Stimulated activated CD8-positive, alpha-beta memory T cell treated with anti-CD3 and anti-CD28 coated beads, Interleukin-2, amount 100 ng/mL, for 48 hours (primary cell): ENCODE results near the gene ZNF70.

Source experiments
- DNase-seq, 2 donors: peaks; one replicate each; pipeline ENCODE4 v3.0.0-alpha.2; 2020; ENCODE audit warnings: low read depth in 2 of 2

The ZNF70 gene

DNA sequence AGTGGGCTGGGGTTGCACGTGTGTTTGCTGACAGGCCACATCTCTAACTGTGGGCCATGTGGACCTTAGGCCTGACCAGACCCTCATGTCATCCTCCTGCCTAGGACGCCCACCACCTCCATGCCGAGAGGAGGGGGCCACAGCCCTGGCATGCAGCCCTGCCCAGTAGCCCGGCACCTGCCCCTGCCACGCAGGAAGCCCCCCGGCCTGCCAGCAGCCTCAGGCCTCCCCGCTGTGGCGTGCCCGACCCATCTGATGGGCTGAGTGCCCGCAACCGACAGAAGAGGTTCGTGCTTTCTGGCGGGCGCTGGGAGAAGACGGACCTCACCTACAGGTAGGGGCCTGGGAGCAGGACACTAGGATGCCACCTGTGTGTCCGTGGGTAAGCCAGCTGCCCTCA lies 28.2 kb upstream of the ZNF70 start:
- no peak for DNase-seq

GRCh38 chr22:23778577-23778900 lies 27.6 kb upstream of the ZNF70 start:
- no peak for DNase-seq

DNA sequence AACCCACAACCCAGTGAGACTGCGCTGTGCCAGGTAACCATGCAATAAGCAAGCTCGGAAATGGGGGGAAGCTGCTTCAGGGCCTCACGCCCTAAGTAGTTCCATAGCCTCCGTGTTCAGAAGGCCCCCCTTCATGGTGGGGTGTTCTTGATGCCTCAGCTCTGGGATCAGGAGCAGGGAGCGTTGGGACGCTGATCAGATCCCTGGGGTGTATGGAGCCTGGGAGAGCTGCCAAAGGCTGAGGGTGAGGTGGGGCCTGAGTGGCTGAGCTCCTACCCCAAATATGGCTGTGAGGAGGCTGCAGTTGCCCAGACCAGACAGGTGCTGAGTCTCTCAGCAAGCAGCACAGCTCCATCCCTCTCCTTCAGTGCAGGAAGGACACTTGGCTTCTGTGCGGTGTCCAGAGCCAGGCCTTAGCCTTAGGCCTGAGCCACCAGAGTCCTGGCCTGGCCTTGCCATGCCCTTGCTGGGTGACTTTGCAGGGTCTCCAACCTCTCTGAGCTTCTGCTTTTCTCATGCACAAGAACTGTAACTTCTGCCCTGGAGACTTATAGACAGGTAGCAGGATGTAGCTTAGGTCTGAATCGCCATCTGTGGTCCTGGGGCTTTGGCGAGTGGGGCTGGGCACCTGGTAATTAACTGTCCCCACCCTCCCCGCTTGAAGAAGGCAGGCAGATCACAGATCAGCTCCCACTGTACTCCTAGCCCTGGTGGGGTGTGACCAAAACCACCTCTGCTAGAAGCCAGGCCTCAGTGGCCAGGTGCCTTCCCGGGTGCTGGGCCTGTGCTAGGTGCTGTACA lies 27.1 kb upstream of the ZNF70 start:
- no peak for DNase-seq

GRCh38 chr22:23775779-23776375 lies 25.0 kb upstream of the ZNF70 start:
- no peak for DNase-seq

- no peak for DNase-seq
These were observed 24.1 kb upstream of the ZNF70 start for GRCh38 chr22:23774922-23775436.

- no peak for DNase-seq
These were observed 23.4 kb upstream of the ZNF70 start for GRCh38 chr22:23774114-23774921.

DNA sequence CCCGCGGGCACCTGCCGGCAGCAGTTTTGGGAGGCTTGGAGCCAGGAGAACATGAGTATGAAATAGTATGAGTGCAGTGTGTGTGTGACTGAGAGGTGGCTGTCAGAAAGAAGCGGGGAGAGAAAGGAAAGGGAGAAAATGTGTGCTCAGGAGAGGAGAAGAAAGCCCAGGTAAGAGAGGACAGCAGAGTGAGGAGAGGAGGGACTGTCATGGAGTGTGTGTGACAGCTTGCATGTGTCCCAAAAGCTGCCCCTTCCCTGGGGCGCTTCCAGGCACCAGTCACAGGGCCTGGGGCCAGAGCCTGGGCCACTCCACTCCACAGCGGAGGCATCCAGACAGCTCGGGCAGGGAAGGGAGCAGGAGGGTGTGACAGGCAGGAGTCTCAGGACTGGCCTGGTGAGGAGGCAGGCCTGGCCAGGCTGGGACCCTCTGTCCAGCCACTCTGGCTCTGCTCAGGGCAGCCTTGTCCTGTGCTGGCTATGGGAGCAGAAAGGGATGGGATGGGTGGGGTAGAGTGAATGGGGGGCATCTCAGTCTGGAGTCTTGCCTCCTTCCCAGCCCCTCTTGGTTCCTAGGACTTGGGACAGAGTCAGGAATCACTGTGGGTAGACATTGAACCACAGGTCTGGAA lies 22.7 kb upstream of the ZNF70 start:
- no peak for DNase-seq

DNA sequence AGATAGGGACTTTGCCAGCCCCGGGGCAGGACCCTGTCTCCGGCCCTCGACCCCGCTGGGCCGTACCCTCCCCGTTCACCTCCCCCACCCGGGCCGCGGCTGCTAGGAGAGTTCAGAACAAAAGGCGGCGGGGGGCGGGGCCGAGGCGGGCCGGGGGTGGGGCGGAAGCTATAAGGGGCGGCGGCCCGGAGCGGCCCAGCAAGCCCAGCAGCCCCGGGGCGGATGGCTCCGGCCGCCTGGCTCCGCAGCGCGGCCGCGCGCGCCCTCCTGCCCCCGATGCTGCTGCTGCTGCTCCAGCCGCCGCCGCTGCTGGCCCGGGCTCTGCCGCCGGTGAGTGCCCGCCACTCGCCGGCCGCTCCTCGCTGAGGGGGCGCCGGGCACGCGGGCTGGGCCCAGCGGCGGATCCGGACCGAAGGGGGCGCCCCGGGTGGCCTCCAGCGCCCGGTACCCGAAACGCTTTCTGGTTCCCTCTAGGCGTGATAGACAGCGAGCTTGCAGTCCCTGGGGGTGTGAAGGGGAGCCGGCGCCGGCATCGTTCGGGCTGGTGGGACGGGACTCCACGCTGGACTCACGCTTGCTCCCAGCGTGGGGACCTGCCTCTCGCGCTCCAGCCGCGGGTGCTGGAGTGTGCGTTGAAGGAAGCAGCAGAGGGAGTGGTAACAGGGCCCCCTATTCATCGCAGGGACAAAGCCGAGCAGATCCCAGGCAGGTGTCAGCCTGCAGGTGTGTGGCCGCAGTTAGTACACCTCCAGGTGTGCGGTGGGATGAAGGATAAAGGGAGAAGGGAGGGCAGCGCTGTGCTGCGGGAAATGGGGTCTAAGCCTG lies 21.9 kb upstream of the ZNF70 start, which contains the start of gene MMP11:
Gene MMP11, plus strand, starts transcription at position 201 of the 825 bp plus-strand sequence. Its CDS starts 22 bp downstream, at position 223.
- peak in 1 of 2 donors; percentile 29 for DNase-seq

GRCh38 chr22:23772315-23772648 lies 21.4 kb upstream of the ZNF70 start:
- DNase-seq, result no peak

- no peak for DNase-seq
These were observed 18.5 kb upstream of the ZNF70 start for GRCh38 chr22:23769321-23769965.

- peak; percentile 72 to 74 for DNase-seq
These were observed 17.0 kb upstream of the ZNF70 start, which contains the start of gene CHCHD10 for GRCh38 chr22:23767673-23768548. TSS of gene CHCHD10 (minus strand) at chr22:23767972. CDS start at chr22:23767874, 98 bp downstream.

DNA sequence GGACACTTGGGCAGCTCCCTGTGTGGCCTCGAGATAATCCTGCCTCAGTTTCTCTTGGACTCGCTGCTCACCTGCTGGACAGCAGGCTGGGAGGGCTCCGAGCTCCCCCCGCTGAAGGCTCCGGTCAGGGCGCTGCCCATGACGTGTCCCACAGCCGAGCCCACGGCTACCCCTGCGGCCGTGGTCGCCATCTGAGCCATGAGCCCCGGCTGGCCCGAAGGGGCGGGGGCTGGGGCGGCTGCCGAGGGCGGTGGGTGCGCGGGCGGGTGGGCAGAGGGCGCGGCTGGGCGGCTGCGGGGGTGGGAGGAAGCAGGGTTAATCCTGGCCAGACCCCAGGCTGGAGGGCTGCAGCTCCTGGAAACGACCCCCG lies 16.4 kb upstream of the ZNF70 start:
- no peak for DNase-seq

- no peak for DNase-seq
These were observed 14.3 kb upstream of the ZNF70 start for GRCh38 chr22:23764899-23765881.

- no peak for DNase-seq
These were observed 13.0 kb upstream of the ZNF70 start for GRCh38 chr22:23763954-23764353.

DNA sequence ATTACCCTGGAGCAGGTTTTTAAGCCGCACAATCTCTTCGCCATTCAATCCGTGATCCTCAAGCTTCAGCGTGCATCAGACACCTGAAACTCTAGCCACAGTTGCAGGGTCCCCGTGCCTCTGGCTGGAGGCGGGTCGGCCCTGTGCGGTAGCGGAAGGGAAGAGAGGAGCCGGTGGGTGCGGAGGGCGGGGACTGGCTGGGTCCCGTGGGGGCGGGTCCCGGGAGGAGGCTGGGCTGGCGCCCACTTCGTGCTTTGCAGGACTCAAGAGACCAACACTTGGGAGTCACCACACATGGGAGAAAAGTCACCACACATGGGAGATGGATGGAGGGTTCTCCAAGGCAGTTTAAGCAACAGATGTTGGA lies 12.7 kb upstream of the ZNF70 start:
- DNase-seq, result peak; percentile 49 to 57

- no peak for DNase-seq
These were observed 12.1 kb upstream of the ZNF70 start, which contains the start of gene C22orf15 for GRCh38 chr22:23762842-23763578. TSS of gene C22orf15 (plus strand) at chr22:23762990. CDS start at chr22:23763307, 317 bp downstream.

DNA sequence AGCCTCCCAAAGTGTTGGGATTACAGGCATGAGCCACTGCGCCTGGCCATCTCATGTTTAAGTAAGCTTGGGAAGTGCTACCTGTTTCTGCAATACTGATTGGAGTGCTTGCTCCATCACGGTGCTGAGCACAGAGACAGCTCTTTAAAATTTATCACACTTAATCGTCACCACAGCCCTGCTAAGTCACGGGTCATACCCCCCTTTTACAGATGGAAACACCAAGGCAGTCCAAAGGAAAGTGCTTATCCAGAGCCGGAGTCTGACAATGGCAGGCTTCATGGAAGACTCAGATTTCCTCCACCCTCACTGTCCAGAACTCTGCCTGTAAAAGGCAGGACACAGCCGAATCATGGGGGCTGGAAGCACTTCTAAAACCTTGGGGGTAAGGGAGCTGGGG lies 9.1 kb upstream of the ZNF70 start:
- no peak for DNase-seq

DNA sequence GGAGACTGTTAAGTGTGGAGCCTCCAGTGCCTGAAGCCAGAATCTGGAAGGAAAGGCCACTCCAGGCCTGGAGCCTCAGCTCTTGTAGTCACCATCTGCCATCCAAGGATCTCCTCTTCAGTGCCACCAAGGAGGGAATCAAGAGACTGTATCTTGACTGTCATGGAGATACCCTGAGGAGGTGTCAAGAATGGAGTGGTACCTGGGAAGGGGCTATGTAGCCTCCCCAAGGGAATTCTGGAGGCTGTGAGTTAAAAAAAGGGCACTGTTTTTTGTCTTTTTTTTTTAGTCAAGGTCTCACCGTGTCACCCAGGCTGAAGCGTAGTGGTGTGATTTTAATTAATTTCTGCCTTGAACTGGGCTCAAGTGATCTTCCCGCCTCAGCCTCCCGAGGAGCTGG lies 8.7 kb upstream of the ZNF70 start:
- no peak for DNase-seq
